HG03354 (cell line): ENCODE results near the gene DNAI1.

Source experiments
- ATAC-seq: cut with Tn5 transposase; IDR thresholded peaks from one replicate; pipeline ENCODE4 v1.9.1; 2021; ENCODE audit warnings: mild to moderate bottlenecking; ENCODE audit not compliant: unreplicated experiment, poor library complexity, severe bottlenecking

DNAI1 gene

GRCh38 chr9:34484678-34485077, 26.1 kb downstream of the DNAI1 start:
- no peak for ATAC-seq

GRCh38 chr9:34485822-34486221, 27.2 kb downstream of the DNAI1 start:
- no peak for ATAC-seq

- no peak for ATAC-seq
Observed at GRCh38 chr9:34486572-34486971, 28.0 kb downstream of the DNAI1 start.

- no peak for ATAC-seq
Observed at GRCh38 chr9:34490360-34490759, 31.8 kb downstream of the DNAI1 start.

GRCh38 chr9:34490760-34491159, 32.2 kb downstream of the DNAI1 start:
- ATAC-seq = no peak

- no peak for ATAC-seq
Observed at GRCh38 chr9:34491596-34491995, 33.0 kb downstream of the DNAI1 start.

- ATAC-seq = no peak
Observed at GRCh38 chr9:34492051-34492450, 33.4 kb downstream of the DNAI1 start.

GRCh38 chr9:34493972-34494535, 35.4 kb downstream of the DNAI1 start:
- no peak for ATAC-seq

GRCh38 chr9:34496149-34496712, 37.6 kb downstream of the DNAI1 start:
- no peak for ATAC-seq

- no peak for ATAC-seq
Observed at GRCh38 chr9:34498553-34498952, 39.9 kb downstream of the DNAI1 start.

- no peak for ATAC-seq
Observed at GRCh38 chr9:34499076-34499475, 40.5 kb downstream of the DNAI1 start.

GRCh38 chr9:34500623-34501267, 42.1 kb downstream of the DNAI1 start:
- no peak for ATAC-seq

GRCh38 chr9:34501372-34501771, 42.8 kb downstream of the DNAI1 start:
- no peak for ATAC-seq

GRCh38 chr9:34501889-34502425, 43.4 kb downstream of the DNAI1 start:
- no peak for ATAC-seq

GRCh38 chr9:34502471-34502870, 43.9 kb downstream of the DNAI1 start:
- no peak for ATAC-seq

GRCh38 chr9:34502891-34503290, 44.3 kb downstream of the DNAI1 start:
- ATAC-seq = no peak

- no peak for ATAC-seq
Observed at GRCh38 chr9:34503406-34503805, 44.8 kb downstream of the DNAI1 start.

- no peak for ATAC-seq
Observed at GRCh38 chr9:34505370-34506120, 46.9 kb downstream of the DNAI1 start.

- ATAC-seq = no peak
Observed at GRCh38 chr9:34506623-34507022, 48.0 kb downstream of the DNAI1 start.

- ATAC-seq = no peak
Observed at GRCh38 chr9:34507556-34507955, 49.0 kb downstream of the DNAI1 start.

GRCh38 chr9:34507966-34508365, 49.4 kb downstream of the DNAI1 start:
- ATAC-seq = no peak
